ENCODE data around the gene DZIP1L. TPM values are rescaled to one million over a fixed set of nuclear protein-coding genes. Genes with fewer than 3 reads are reported as not detected.

Gene DZIP1L, protein sequence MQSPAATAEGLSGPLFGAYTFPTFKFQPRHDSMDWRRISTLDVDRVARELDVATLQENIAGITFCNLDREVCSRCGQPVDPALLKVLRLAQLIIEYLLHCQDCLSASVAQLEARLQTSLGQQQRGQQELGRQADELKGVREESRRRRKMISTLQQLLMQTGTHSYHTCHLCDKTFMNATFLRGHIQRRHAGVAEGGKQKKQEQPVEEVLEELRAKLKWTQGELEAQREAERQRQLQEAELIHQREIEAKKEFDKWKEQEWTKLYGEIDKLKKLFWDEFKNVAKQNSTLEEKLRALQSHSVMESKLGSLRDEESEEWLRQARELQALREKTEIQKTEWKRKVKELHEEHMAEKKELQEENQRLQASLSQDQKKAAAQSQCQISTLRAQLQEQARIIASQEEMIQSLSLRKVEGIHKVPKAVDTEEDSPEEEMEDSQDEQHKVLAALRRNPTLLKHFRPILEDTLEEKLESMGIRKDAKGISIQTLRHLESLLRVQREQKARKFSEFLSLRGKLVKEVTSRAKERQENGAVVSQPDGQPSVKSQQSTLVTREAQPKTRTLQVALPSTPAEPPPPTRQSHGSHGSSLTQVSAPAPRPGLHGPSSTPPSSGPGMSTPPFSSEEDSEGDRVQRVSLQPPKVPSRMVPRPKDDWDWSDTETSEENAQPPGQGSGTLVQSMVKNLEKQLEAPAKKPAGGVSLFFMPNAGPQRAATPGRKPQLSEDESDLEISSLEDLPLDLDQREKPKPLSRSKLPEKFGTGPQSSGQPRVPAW
- total RNA-seq: 18.2 and 26.0 TPM in 2 replicates

DNA sequence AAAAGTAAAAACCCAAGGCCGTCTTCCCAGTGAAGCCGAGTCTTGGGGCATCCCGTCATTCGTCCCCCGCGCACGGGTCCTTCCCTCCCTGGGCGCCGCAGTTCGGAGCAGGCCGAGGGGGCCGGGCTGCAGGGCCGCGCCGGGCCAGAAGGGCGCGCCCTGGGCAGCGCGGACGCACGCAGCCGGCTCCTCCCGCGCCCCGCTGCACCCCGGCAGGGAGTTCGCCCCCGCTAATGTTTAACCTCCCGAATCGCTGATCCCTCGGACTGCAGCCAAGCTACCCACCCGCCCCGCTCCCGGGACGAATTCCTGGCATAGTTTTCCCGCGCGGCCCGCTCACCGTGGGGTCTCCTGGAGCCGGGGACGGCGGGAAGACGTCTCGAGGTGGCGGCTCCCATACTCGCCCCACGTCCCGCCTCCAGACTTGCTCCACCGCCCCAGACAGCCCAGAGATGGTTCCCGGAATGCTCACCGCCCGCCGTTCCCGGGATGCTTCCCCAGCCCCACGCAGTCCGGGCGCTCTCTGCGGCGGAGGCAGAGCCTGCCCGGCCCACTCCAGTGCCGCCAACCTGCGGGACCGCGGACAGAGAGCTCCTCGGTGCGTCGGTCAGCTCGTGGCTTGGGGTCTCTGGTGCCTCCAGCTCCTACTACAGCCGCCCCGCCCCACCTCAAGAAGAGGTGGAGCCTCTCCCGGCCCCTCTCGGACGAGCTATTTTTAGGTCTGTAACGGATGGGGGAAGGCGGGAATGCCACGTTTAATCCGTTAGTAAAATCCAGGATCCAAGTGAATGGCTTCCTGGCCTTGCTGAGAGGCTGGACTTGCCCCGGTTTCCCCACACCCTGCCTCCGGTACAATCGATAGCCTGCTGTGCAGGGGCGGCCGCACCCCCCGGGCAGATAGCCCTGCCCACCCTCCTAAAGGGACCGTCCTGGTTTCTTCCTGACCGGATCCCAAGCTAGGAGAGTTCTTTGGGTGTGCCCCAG lies at the start of gene DZIP1L:
TSS of gene DZIP1L (minus strand) at position 621 of the 984 bp plus-strand sequence. CDS start 11,637 bp downstream, outside the sequence.

DNA sequence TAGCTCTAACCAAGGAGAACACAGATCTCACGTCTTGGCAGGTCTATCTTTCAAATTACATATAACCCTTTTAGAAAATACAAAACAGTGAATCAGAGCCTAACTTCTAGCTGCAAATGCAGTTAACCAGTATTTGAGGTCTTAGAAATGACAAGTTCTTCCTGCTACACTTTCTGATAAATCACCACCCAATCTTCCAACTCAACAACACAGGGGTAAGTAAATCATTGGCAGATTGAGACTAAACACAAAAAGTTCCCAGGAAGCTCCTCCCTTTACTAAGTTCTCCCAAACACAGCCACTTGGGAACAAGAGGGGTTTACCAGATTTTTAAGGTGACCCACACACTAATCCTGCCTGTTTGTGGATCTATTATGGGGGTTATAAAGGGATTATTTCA lies 16.8 kb upstream of the DZIP1L start, which contains the start of gene A4GNT:
TSS of gene A4GNT (minus strand) at position 152 of the 400 bp plus-strand sequence. CDS start 1,134 bp downstream, outside the sequence.

Other genes with a start within 250 kb of the DZIP1L start
- gene CLDN18, start 105.4 kb downstream of the DZIP1L start, total RNA-seq: not detected in 2 replicates
- not detected in 2 replicates for gene A4GNT, start 16.8 kb upstream of the DZIP1L start, total RNA-seq
- 14.9 and 17.7 TPM in 2 replicates for gene DBR1, start 59.3 kb upstream of the DZIP1L start, total RNA-seq
- gene ARMC8, start 71.7 kb upstream of the DZIP1L start, total RNA-seq: 34.3 and 46.0 TPM in 2 replicates
- gene NME9, start 214.2 kb upstream of the DZIP1L start, total RNA-seq: not detected in 2 replicates
- 39.7 and 42.7 TPM in 2 replicates for gene MRAS, start 233.0 kb upstream of the DZIP1L start, total RNA-seq

All from aortic smooth muscle cell (primary cell).